ENCODE data around the gene ALDOC. TPM values are rescaled to one million over a fixed set of nuclear protein-coding genes. Genes with fewer than 3 reads are reported as not detected.

Gene ALDOC
- total RNA-seq, 1 donor from 2014 or later = 24.8 TPM

DNA sequence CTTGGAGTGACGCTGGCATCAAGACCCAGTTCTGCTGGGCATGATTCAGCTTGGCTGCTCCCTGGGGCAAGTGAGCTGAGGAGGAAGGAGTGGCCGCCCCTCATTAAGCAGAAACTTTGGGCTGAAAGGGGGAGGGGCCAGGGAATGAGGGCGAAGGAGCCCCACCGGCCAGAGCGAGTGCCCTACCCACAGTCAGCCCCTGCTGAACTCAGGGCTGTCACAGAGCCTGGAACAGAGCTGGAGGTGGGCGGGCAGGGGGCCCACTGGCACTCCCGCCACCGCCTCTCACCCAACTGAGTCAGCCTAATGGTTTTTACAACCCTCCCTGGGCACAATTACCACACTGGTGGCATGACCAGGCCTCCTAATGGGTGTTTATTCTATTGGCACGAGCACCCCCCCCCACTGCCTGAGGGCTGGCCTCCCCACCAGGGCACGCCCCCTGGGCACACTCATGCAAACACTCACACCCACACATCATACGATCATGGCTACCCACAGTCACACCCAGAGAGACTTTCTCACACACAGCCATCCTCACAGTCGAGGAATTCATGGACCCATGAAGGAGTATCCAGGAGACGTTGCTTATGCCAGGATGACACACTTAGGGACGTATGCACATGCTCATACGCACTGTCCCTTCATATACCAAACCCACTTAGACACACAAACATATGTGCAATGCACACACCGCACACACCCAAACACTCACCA, 43.4 kb downstream of the ALDOC start:
- no peak for DNase-seq (ENCODE audit: low spot score)

DNA sequence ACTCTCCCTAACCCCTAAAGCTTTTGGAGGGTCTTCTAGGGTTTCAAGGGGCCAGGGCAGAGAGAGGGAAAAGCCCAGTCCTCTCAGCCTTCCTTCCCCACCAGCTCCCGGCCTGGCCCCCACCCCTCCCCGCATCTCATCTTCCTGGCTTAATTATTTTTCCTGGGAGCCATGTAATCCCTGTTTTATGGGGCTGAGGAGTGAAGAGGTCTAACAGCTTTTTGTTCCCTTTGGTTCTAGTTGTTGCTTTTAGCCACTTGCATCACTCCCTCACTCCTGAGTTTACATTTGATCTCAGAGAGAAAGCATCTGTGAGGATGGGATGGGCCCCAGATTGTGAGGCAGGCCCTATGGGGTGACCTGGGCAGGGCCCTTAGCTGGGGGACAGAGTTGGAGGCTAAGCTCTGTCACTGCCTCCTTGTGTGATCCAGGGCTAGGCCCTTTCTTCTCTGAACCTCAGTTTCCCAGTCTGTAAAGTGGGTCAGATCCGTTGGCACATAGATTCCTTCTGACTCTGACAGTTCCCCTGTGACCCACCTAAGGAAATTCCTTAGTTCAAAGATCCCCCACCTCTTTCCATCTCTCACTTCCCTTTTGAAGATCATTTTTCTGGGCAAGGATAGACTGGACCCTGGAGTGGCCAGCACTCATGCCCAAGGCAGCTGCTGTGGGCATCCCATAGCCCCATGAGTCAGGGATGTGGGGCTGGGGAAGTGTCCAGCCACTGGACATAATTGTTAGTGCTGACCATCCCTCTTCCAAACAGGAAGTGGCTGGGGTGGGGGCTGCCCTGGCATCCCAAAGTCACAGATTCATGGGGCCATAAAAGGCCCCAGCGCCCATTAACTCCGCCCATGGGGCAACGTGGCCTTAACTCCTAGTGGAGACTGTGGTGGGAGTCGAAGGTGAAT, 44.4 kb downstream of the ALDOC start:
- DNase-seq (ENCODE audit: low spot score) = no peak

DNA sequence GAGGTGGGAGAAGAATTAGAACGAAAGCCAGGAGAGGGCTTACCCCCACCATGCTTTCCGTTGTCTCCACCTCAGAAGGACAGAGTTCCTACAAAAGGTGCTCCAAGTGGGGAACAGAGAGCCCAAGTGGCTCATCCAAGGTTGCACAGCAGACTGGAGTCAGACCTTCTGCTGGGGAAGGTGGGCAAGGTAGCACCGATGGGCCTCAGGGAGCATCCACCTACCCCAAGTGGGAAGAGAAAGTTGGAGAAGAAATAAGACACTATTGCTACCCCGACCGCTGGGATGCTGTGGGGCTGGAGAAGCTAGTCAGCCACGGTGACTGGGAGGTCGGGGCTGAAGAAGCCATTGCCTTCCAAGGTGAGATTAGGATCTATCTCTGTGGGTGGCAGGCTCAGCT, 45.8 kb downstream of the ALDOC start:
- DNase-seq (ENCODE audit: low spot score) = no peak

DNA sequence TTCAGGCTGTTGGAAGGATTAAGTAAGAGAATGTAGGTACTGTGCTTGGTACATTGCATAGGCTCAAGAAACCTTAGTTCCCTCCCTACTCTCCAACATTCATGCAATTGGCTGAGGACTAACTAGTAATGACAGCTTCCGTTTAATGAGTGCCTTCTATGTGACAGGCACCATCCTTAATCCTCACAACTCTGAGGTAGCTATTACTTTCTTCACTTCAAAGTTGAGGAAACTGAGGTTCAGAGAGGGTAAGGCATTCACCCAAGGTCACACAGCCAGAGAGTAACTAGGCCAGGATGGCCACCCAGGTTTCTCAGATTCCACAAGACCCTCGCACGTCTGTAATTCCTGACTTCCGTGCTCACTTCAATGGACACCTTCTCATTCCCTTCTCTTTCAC, 46.4 kb downstream of the ALDOC start:
- no peak for DNase-seq (ENCODE audit: low spot score)

DNA sequence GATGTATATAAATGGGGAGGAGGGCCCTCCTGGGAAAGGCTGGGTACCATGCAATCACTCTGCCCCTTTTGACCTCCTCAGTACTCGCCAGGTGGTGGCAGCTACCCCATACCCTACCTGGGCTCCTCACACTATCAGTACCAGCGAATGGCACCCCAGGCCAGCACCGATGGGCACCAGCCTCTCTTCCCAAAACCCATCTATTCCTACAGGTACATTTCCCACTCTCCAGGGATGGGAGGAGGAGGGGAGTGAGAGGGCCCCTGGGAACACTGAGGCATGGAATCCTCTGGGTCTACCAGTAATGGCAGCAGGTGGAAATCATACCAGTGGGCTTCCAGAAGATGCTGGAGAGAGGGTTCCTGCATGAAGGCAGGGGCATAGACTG, 47.7 kb downstream of the ALDOC start:
- no peak for DNase-seq (ENCODE audit: low spot score)

DNA sequence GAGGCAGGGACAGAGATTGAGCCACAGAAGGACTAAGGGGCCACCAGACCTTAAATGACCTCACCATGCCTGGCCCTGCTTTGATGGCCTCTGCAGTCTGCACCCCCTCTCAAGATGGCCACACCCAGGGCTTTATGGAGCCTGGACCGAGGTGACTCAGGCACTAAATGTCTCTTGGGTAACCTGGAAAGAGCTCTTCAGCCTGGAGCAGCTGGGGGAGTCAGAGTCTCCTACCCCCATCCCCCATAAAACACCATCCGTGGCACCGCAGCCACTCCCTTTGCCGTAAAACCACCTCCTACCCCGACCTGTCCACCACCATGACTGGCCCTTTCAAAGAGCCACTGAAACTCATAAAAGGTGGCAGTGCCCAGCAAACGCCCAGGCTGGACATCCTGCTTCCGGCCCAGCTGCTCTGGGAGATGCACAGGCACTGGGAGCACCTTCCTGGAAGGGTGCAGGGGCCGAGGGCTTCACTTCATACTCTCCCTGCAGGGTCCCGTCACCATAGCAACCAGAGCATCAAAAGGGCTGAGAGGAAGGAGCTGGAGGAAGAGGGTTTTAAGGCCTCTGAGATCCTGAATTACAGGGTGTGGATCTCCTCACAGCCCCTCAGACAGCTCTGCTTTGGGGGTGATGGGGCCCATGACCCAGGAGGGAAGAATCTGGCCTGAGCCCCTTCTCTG, 48.2 kb downstream of the ALDOC start:
- no peak for DNase-seq (ENCODE audit: low spot score)

DNA sequence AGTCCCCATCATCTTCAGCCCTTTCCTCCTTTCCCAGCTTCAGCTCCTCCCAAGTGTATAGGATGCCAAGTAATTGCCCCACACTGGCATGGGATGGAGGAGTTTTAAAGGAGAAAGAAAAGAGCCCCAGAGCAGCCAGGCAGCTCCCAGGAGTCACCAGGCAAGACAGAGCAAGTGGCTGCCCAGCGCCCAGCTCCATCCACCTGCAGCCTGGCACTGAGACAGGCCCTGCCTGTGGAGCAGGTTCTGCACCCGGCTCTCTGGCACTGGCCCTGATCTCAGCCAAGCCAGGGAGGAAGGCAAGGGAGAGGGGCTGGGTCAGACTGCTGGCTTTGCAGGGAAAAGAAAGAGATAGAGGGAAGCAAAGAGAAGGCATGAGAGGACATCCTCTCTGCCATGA, 48.8 kb downstream of the ALDOC start:
- DNase-seq (ENCODE audit: low spot score) = no peak

DNA sequence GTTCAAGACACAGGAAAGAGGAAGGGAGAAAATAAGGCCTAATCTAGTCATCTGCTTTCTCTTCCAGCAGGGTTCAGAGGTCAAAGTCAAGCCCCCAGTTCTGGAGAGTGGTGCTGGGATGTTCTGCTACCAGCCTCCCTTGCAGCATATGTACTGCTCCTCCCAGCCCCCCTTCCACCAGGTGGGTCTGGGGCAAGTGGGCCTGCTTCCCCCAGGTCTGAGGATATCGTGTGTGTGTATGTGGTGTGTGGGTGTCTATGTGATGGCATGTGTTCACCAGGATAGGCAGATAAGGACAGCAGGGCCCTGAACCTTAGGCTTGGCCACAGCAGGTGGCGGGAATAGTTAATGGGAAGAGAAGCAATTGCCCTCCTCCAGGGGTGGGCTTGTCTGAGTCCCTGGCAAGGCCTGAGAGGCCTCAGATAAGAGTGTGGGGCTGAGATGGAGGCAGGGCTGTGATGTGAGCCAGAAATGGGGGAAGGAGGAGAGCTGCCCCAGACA, 49.5 kb downstream of the ALDOC start:
- no peak for DNase-seq (ENCODE audit: low spot score)

DNA sequence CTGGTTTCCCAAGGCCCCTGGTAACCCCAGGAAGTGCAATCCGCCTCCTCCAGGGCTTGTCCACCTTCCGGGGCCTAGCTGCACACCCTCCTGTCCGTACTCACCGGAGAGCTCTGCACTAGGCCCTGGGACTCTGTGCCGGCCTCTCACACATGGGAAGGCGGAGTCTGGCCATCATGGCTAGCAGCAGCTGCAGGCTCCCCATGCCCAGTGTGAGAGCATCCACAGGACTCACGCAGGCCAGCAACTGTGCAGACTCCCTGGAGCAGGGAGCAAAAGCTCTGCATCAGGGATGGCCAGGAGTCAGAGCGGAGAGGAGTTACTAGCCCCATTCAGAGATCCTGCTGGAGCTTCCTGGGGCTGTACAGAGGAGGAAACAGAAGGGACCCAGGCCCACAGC, 50.3 kb downstream of the ALDOC start:
- DNase-seq (ENCODE audit: low spot score) = no peak

DNA sequence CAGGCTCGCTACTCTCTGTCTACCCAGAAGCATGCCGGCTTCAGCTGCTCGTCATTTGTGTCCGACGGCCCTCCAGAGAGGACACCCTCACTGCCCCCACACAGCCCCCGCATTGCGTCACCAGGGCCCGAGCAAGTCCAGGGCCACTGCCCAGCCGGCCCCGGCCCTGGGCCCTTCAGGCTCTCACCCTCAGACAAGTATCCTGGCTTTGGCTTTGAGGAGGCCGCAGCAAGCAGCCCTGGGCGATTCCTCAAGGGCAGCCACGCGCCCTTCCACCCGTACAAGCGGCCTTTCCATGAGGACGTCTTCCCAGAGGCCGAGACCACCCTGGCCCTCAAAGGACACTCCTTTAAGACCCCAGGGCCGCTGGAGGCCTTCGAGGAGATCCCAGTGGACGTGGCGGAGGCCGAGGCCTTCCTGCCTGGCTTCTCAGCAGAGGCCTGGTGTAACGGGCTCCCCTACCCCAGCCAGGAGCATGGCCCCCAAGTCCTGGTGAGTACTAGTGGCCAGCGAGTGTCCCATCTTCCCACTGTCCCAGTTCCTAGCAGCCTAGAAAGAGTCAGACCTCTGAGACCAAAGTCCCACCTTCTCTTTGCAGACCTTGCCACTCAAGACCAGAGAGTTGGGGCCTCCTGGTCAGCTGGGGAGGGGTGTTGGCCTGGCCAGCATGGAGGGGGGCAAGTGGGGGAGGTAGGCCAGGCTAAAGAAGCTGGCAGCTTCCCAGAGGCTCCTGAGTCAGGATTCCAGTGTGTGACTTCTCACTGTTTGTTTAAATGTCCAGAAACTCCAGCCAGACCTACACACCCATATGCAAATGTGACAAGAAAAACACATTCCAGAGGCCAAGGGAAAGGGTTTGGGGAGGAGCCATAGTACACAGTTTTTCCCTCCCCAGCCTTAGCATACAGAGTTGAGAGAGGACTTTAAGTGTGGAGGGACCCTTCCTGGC, 51.9 kb downstream of the ALDOC start:
- DNase-seq (ENCODE audit: low spot score) = no peak

DNA sequence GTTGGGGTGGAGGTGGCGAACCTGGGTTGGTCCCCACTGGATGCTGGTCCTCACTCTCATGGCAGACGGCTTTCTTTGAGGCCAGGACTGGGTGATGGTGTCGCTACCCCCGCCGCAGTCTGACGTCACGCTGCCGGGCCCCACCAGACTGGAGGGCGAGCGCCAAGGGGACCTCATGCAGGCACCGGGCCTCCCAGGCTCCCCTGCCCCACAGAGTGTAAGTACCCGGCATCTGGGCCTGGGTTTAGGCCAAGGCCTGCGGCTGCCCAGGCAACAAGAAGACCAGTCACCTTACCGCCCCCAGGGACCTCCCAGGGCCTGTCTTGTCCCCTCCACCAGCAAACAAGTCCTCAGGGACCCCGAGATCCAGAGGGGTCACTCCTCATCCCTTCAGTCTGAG, 52.8 kb downstream of the ALDOC start:
- no peak for DNase-seq (ENCODE audit: low spot score)

DNA sequence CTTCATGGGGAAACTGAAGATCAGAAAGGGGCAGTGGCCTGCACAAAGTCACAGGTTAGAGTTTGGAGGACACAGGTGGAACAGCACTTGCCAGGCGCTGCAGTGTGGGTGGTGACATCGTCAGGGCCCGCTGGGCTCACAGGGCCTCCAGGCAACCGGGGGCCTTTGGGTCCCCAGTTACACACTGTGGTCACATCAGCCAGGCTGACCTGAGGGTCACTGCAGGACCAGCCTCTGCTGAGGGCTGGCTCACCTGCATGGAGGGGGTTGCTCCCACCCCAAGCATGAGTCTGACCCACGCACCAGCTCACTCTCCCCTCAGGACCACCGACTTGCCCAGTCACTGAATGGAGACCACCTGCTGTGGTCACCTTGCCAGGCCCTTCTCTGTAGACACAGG, 53.5 kb downstream of the ALDOC start:
- DNase-seq (ENCODE audit: low spot score) = no peak

Other genes starting within 250 kb of the ALDOC start
- gene IFT20, start 241.4 kb downstream of the ALDOC start, total RNA-seq = 31.3 TPM
- 61.3 TPM for gene TNFAIP1, start 241.1 kb downstream of the ALDOC start, total RNA-seq
- 79.3 TPM for gene POLDIP2, start 219.4 kb downstream of the ALDOC start, total RNA-seq
- gene SEBOX, start 211.7 kb downstream of the ALDOC start, total RNA-seq = not detected
- gene VTN, start 206.6 kb downstream of the ALDOC start, total RNA-seq = 2.1 TPM
- gene SARM1, start 205.2 kb downstream of the ALDOC start, total RNA-seq = 10.7 TPM
- 13.0 TPM for gene SLC46A1, start 170.7 kb downstream of the ALDOC start, total RNA-seq
- gene SLC13A2, start 103.3 kb downstream of the ALDOC start, total RNA-seq = 0.10 TPM
- not detected for gene FOXN1, start 70.5 kb downstream of the ALDOC start, total RNA-seq
- 23.0 TPM for gene UNC119, start 24.3 kb downstream of the ALDOC start, total RNA-seq
- 50.7 TPM for gene PIGS, start 5.4 kb downstream of the ALDOC start, total RNA-seq
- gene SPAG5, start 22.1 kb upstream of the ALDOC start, total RNA-seq = 3.1 TPM
- gene RSKR, start 37.3 kb upstream of the ALDOC start, total RNA-seq = 7.6 TPM
- 163 TPM for gene BLTP2, start 68.3 kb upstream of the ALDOC start, total RNA-seq
- 41.8 TPM for gene SDF2, start 85.0 kb upstream of the ALDOC start, total RNA-seq
- gene SUPT6H, start 85.3 kb upstream of the ALDOC start, total RNA-seq = 76.6 TPM
- 1.3 TPM for gene PROCA1, start 135.0 kb upstream of the ALDOC start, total RNA-seq
- 43.3 TPM for gene RAB34, start 141.0 kb upstream of the ALDOC start, total RNA-seq
- 1,078 TPM for gene RPL23A, start 143.1 kb upstream of the ALDOC start, total RNA-seq
- gene TLCD1, start 149.3 kb upstream of the ALDOC start, total RNA-seq = 3.4 TPM
- gene NEK8, start 151.9 kb upstream of the ALDOC start, total RNA-seq = 2.3 TPM
- 17.5 TPM for gene TRAF4, start 167.1 kb upstream of the ALDOC start, total RNA-seq

Data from mesenteric fat pad (tissue), 1 donor.